Neural progenitor cell (in vitro differentiated cells): ENCODE results near the gene IGFALS. TPM values are rescaled to one million over a fixed set of nuclear protein-coding genes. Genes with fewer than 3 reads are reported as not detected.

ENCODE experiments used
- DNase-seq: peaks from one replicate; pipeline ENCODE4 v3.0.0-alpha.2; 2016; ENCODE audit warnings: low spot score
- H2AFZ ChIP-seq: fragments of 200-600 bp; sonication (generic); replicated peaks from 2 replicates; pipeline ENCODE4 v1.6.1; 2016; ENCODE audit warnings: antibody characterized with exemption
- H3F3A ChIP-seq: fragments of 200-600 bp; sonication (generic); 2 replicates; pipeline ENCODE4 v1.6.1; 2016; ENCODE audit warnings: antibody characterized with exemption, low read depth
- H3K27ac ChIP-seq: fragments of 200-600 bp; sonication (generic); 2 replicates; pipeline ENCODE4 v1.5.1; 2016; ENCODE audit warnings: mild to moderate bottlenecking
- H3K27me3 ChIP-seq: fragments of 200-600 bp; sonication (generic); 2 replicates; pipeline ENCODE4 v1.6.1; 2016; ENCODE audit warnings: mild to moderate bottlenecking, moderate library complexity
- H3K36me3 ChIP-seq: fragments of 200-600 bp; sonication (generic); 2 replicates; pipeline ENCODE4 v1.5.1; 2016
- H3K4me1 ChIP-seq: fragments of 200-600 bp; sonication (generic); 2 replicates; pipeline ENCODE4 v1.6.1; 2016; ENCODE audit warnings: mixed run types
- H3K4me2 ChIP-seq: fragments of 200-600 bp; sonication (generic); 2 replicates; pipeline ENCODE4 v1.6.1; 2016
- H3K4me3 ChIP-seq: fragments of 200-600 bp; sonication (generic); 2 replicates; pipeline ENCODE4 v1.5.1; 2016
- H3K79me2 ChIP-seq: fragments of 200-600 bp; sonication (generic); 2 replicates; pipeline ENCODE4 v1.6.1; 2016; ENCODE audit warnings: low read depth
- H3K9ac ChIP-seq: fragments of 200-600 bp; sonication (generic); 2 replicates; pipeline ENCODE4 v1.6.1; 2016
- H3K9me3 ChIP-seq: fragments of 200-600 bp; sonication (generic); 2 replicates; pipeline ENCODE4 v1.5.1; 2016; ENCODE audit warnings: low read depth
- H4K20me1 ChIP-seq: fragments of 200-600 bp; sonication (generic); 2 replicates; pipeline ENCODE4 v1.6.1; 2016; ENCODE audit warnings: low read depth
- H3K27ac Mint-ChIP-seq: 3 replicates; pipeline ENCODE4 v1.8.0; 2021; ENCODE audit warnings: mixed read lengths
- H3K27me3 Mint-ChIP-seq: 2 replicates; pipeline ENCODE4 v1.8.0; 2022; ENCODE audit warnings: low read depth, mild to moderate bottlenecking, inconsistent platforms, moderate library complexity, mixed read lengths; ENCODE audit not compliant: insufficient read depth
- H3K36me3 Mint-ChIP-seq: 3 replicates; pipeline ENCODE4 v1.8.0; 2021; ENCODE audit warnings: mixed read lengths
- H3K4me1 Mint-ChIP-seq: 3 replicates; pipeline ENCODE4 v1.8.0; 2021; ENCODE audit warnings: mixed read lengths
- H3K4me3 Mint-ChIP-seq: 3 replicates; pipeline ENCODE4 v1.8.0; 2021; ENCODE audit warnings: mild to moderate bottlenecking, moderate library complexity, mixed read lengths
- H3K9me3 Mint-ChIP-seq: 3 replicates; pipeline ENCODE4 v1.8.0; 2020; ENCODE audit warnings: mixed read lengths
- EZH2 ChIP-seq: fragments of 200-600 bp; sonication (generic); IDR thresholded peaks from 2 replicates; pipeline ENCODE4 v1.6.1; 2017; ENCODE audit warnings: antibody characterized with exemption, mild to moderate bottlenecking, moderate library complexity
- EZH2phosphoT487 ChIP-seq: fragments of 200-600 bp; sonication (generic); IDR thresholded peaks from 2 replicates; pipeline ENCODE4 v1.6.1; 2017; ENCODE audit warnings: antibody characterized with exemption
- total RNA-seq: library from RNA; depleted of rRNA; stranded (reverse); fragments of >200 nt; gene quantifications from 2 replicates; pipeline ENCODE4 v1.2.3, GENCODE V29; 2015; ENCODE audit warnings: low replicate concordance
- TF ChIP-seq, protein P1 (sequence below): fragments of 200-600 bp; sonication (generic); IDR thresholded peaks from 2 replicates; pipeline ENCODE4 v1.5.1; 2017; ENCODE audit warnings: antibody characterized with exemption, mild to moderate bottlenecking

IGFALS gene
- total RNA-seq, 1 donor from 2014 or later: not detected

DNA sequence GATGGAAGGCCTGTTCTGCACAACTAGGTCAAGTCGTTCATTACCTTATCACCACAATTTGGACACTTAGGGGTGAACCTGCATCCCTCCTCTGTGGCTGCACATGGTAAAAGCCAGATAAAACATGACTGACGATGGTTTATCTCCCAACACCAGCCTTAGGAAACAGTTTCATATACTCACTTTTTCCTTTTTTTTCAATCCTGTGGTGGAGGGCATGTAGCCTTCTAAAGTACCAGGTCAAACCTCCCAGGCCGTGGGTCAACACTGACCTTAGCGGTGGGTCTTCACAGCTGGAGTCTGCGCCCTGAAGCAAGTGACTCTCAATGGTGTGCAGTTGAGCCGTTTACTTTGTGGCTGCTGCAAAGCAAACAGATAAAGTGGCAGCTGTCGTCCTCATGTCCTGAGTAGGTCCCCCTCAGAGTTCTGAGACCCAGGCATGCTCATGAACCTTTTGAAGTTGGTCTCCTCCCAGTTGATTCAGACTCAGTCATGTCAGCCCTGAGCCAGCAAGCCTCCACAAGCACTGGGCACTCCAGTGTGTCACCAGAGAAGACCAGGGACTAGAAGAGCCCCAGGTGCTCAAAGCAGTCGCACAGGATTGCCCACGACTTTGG, 39.4 kb upstream of the IGFALS start:
- DNase-seq: no peak
- Mint-ChIP-seq H3K27ac (no peak overlapping the region), H3K4me1 (peaks cover 11% of the 10 kb centered on the region), H3K9me3 (no peaks in the 10 kb centered on the region), H3K4me3 (no peak overlapping the region), H3K27me3 (peaks cover 4% of the 10 kb centered on the region), H3K36me3 (peaks cover 1% of the 10 kb centered on the region)
- no peak overlapping the region for H3K4me2 ChIP-seq
- H3K4me3 ChIP-seq: no peak overlapping the region
- peaks cover 11% of the 10 kb centered on the region for H3K79me2 ChIP-seq
- no peaks in the 10 kb centered on the region for H3K9me3 ChIP-seq
- H3K4me1 ChIP-seq: peaks cover 8% of the 10 kb centered on the region
- peaks cover 6% of the 10 kb centered on the region for H3F3A ChIP-seq
- TF ChIP-seq, protein P1, sequence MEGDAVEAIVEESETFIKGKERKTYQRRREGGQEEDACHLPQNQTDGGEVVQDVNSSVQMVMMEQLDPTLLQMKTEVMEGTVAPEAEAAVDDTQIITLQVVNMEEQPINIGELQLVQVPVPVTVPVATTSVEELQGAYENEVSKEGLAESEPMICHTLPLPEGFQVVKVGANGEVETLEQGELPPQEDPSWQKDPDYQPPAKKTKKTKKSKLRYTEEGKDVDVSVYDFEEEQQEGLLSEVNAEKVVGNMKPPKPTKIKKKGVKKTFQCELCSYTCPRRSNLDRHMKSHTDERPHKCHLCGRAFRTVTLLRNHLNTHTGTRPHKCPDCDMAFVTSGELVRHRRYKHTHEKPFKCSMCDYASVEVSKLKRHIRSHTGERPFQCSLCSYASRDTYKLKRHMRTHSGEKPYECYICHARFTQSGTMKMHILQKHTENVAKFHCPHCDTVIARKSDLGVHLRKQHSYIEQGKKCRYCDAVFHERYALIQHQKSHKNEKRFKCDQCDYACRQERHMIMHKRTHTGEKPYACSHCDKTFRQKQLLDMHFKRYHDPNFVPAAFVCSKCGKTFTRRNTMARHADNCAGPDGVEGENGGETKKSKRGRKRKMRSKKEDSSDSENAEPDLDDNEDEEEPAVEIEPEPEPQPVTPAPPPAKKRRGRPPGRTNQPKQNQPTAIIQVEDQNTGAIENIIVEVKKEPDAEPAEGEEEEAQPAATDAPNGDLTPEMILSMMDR: no peak
- TF ChIP-seq EZH2phosphoT487 (no peak), EZH2 (no peak)
- H4K20me1 ChIP-seq: no peaks in the 10 kb centered on the region
- H3K27me3 ChIP-seq: no peaks in the 10 kb centered on the region
- no peak overlapping the region for H3K9ac ChIP-seq
- no peak overlapping the region for H2AFZ ChIP-seq
- H3K36me3 ChIP-seq: no peaks in the 10 kb centered on the region
- H3K27ac ChIP-seq: no peak overlapping the region

DNA sequence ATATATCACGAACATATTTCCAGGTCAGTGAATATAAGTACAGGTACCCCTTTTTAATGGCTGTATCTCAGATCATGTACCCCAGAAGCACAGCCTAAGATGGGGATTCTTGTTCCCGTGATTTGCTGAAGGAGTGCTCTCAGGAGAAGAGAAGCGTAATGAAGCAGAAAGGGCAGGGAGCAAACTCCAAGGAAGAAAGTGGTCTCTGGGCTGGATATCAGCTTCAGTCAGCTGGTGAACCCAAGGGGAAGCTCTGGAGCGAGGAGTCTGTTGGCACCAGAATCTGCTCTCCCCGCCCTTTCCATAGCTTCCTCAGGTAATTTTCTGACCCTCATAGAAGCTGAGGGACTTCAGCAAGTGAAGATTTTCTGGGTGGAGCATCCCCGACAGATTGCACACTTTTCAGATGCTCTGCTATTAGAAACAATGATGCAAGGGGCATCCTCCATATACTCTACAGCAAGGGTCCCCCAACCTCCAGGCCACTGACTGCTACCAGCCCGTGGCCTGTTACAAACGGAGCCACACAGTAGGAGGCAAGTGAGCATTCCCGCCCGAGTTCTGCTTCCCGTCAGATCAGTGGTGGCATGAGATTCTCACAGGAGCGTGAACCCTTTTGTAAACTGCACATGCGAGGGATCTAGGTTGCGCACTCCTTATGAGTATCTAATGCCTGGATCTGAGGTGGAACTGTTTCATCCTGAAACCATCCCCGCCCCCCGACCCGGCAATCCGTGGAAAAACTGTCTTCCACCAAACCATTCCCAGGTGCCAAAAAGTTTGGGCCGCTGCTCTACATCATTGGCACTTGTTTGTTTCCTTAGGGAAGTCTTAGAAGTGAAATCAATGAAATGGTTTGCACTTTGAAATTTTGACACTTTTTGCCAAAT, 37.9 kb upstream of the IGFALS start:
- no peaks in the 10 kb centered on the region for H3K36me3 ChIP-seq
- peaks cover 19% of the 10 kb centered on the region for H3K79me2 ChIP-seq
- H3K4me1 Mint-ChIP-seq: peaks cover 16% of the 10 kb centered on the region
- H3K9me3 Mint-ChIP-seq: no peaks in the 10 kb centered on the region
- no peak overlapping the region for H3K9ac ChIP-seq
- no peak overlapping the region for H3K4me3 Mint-ChIP-seq
- no peak overlapping the region for H3K4me2 ChIP-seq
- no peaks in the 10 kb centered on the region for H3K9me3 ChIP-seq
- H3K27me3 ChIP-seq: no peaks in the 10 kb centered on the region
- H3F3A ChIP-seq: peaks cover 6% of the 10 kb centered on the region
- peaks cover 9% of the 10 kb centered on the region for H3K27me3 Mint-ChIP-seq
- no peak overlapping the region for H3K27ac Mint-ChIP-seq
- H3K4me1 ChIP-seq: peaks cover 11% of the 10 kb centered on the region
- H3K27ac ChIP-seq: no peak overlapping the region
- no peak overlapping the region for H2AFZ ChIP-seq
- no peak for DNase-seq
- peaks cover 1% of the 10 kb centered on the region for H3K36me3 Mint-ChIP-seq
- no peaks in the 10 kb centered on the region for H4K20me1 ChIP-seq
- TF ChIP-seq EZH2 (no peak), EZH2phosphoT487 (no peak)
- TF ChIP-seq, protein P1: no peak
- H3K4me3 ChIP-seq: no peak overlapping the region

DNA sequence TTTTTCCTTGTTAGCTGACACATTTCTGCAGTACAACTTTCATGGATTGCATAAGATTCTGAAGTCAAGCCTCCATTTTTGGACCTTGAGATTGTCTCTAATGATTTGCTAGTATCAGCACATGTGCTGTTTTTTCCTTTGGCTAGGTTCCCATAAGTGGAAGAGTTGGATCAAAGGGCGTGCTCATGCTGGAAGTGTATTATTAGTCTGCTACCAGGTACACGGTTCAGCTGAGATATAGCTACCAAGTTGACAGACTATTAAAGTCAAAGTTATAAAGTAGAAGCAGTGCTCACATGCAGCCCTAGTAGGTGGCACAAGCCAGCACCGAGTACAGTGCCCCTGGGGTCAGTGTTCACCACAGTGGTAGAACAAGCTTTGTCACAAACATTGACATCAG, 36.7 kb upstream of the IGFALS start:
- no peak overlapping the region for H2AFZ ChIP-seq
- H3K27ac ChIP-seq: no peak overlapping the region
- no peak for TF ChIP-seq EZH2
- TF ChIP-seq, protein P1: no peak
- TF ChIP-seq EZH2phosphoT487: no peak
- no peaks in the 10 kb centered on the region for H3K36me3 ChIP-seq
- Mint-ChIP-seq H3K4me3 (no peak overlapping the region), H3K27ac (no peak overlapping the region), H3K27me3 (peaks cover 9% of the 10 kb centered on the region), H3K9me3 (no peaks in the 10 kb centered on the region), H3K4me1 (peaks cover 21% of the 10 kb centered on the region), H3K36me3 (peaks cover 1% of the 10 kb centered on the region)
- H3K4me2 ChIP-seq: no peak overlapping the region
- DNase-seq: no peak
- peaks cover 26% of the 10 kb centered on the region for H3K79me2 ChIP-seq
- H3K4me3 ChIP-seq: no peak overlapping the region
- no peak overlapping the region for H3K9ac ChIP-seq
- no peaks in the 10 kb centered on the region for H3K9me3 ChIP-seq
- peaks cover 12% of the 10 kb centered on the region for H3F3A ChIP-seq
- H3K4me1 ChIP-seq: peaks cover 15% of the 10 kb centered on the region
- no peaks in the 10 kb centered on the region for H3K27me3 ChIP-seq
- peaks cover 7% of the 10 kb centered on the region for H4K20me1 ChIP-seq
